Cerebellar cortex (tissue), 1 donor: Measurements from ENCODE around the gene ALKBH5.
"Not testable (repeated sequence)": the region's sequence is repeated elsewhere in the genome, so short reads cannot be mapped to it uniquely, and the experiment has no call there.

Experiments used
- DNase-seq: peaks from one replicate; pipeline ENCODE4 v3.0.0-alpha.2; 2015; ENCODE audit warnings: low spot score

The ALKBH5 gene

DNA sequence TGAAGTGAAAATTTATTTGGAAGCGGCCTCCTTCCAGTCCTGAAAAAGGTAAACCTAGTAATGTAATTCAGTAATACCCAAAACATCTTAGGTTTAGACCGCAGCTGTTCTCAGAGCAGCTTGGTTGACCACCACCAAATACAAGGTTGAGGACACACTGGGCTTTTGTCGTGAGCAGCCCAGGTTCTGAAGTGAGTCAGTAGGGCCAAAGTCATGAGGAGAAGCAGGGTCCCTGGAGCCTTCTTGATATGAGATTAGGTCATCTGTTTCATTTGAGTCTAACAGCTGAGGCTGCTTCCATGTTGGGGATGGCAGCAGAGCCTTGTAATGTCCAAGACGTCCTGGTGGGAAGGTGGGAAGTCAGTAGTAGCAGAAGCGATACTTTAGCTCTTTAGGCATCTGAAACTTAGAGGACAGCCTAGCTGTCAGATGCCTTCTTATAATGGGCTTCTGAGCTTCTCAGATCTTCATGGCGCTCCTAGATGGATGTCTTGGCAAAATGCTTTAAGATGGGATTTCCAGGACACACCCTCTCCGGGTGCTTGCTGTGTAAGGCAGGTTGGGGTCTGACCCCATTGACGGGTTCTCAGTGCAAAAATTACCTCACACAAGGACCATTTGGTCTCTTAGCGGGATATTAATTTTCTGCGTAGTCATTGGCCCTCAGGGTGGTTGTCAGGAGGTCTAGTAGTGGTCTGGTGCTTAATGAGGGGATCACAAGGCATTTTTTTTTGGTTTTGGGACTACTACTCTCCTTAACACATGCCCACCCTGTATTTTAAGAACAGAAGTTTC is 2.4 kb downstream of the ALKBH5 start:
- no peak for DNase-seq

- DNase-seq = no peak
Observed at GRCh38 chr17:18186627-18186982, 3.0 kb downstream of the ALKBH5 start.

GRCh38 chr17:18187226-18187625 is 3.6 kb downstream of the ALKBH5 start:
- DNase-seq = no peak

GRCh38 chr17:18187821-18188761 is 4.5 kb downstream of the ALKBH5 start:
- no peak for DNase-seq

GRCh38 chr17:18190628-18191235 is 7.1 kb downstream of the ALKBH5 start:
- no peak for DNase-seq

DNA sequence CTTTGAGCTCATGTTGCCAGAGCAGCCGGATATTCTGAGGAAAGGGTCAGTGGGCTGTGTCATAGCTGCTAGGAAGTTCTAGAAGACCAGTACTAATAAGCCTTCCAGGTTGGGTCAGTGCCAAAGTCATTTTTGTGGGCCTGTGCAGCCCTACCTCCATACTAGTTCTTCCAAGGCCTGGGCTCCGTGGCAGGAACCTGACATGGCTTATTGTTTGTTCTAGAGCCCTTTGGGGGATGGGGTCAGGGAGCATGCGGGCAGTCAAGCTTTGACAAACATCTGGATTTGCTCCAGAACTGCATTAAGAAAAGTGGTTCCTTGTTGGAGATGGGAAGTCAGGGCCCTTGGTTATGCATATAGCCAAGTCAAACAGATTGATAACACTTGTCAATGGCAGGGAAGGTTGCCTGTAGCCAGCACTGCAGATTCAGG is 7.6 kb downstream of the ALKBH5 start:
- DNase-seq = no peak

- DNase-seq = no peak
Observed at GRCh38 chr17:18191967-18192366, 8.3 kb downstream of the ALKBH5 start.

- DNase-seq = no peak
Observed at GRCh38 chr17:18194394-18194793, 10.8 kb downstream of the ALKBH5 start.

- DNase-seq = no peak
Observed at GRCh38 chr17:18194804-18195203, 11.2 kb downstream of the ALKBH5 start.

DNA sequence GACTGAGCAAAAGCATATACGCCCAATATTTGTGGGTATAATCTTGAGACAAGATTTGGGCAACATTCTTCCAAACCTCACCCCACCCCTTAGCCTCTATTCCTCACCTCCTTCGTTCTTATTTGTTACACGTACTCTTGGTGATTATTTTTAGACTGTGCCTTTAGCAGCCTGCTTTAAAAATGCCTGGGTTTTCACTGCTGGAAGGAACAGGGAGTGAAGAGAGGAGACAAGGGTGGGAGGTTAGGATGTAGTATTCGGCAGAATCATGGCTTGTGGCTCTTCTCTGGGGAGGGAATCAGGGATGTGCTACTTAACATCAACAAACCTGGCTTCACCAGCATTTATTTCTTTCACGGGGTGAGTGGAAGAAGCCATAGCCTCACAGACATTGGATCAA is 11.6 kb downstream of the ALKBH5 start:
- no peak for DNase-seq

GRCh38 chr17:18197535-18198194 is 14.0 kb downstream of the ALKBH5 start:
- no peak for DNase-seq

GRCh38 chr17:18198530-18198929 is 14.9 kb downstream of the ALKBH5 start:
- DNase-seq = no peak

DNA sequence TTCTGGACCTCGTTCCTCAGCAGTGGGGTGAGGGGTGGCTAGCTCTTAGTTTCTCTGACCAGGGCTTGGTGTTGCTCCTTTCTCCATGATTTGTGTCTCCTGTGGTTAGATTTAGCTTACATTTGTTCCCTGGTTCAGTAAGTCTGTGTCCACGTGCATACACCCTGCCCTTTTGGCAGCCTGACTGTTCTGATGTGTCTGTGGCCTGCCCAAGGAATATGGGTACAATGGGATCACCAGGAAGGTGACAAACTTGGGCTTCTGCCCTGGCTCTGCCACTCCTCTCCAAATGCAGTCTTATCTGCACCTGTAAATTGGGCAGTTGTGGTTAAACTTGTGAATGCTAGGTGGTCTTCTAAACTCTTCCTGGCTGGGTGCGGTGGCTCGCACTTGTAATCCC is 17.5 kb downstream of the ALKBH5 start:
- no peak for DNase-seq

DNA sequence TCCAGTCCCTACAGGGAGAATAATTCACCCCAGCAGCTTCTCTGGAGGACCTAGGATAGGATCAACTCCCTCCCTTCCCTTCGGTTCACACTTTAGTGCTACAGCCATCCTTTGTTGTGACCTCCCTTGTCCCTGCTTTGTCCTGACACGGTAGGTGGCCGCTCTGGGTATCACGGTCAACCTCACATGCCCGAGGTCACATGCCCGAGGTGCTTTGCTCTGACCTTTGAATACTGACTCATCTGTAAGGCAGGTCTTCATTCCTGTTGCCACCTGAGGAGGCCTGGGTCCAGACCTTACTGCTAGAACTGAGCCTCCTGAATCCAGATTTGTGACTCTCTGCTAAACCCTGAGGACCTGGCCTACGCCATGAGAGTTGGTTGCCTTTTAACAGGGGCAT is 19.7 kb downstream of the ALKBH5 start:
- no peak for DNase-seq

- peak; percentile 42 for DNase-seq
Observed at GRCh38 chr17:18205861-18206260, 22.2 kb downstream of the ALKBH5 start.

DNA sequence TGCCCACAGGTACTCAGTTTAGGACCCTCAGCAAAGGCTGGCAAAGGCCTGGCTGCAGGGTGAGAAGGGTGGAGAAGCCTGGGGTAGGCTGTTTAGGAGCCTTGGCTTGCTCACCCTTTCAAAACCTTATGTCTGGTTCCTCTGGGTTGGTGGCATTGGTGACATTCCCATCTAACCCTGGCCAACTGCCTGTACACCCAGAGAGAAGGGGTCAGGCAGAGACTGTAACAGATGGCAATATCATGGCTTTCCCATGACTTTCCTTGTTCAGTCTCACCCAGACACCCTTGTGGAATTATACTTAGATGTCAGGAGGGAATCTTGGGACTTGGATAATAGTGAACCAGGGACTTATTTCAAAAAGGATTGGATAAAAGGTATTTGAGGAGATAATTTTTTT is 23.3 kb downstream of the ALKBH5 start:
- peak; percentile 45 for DNase-seq

DNA sequence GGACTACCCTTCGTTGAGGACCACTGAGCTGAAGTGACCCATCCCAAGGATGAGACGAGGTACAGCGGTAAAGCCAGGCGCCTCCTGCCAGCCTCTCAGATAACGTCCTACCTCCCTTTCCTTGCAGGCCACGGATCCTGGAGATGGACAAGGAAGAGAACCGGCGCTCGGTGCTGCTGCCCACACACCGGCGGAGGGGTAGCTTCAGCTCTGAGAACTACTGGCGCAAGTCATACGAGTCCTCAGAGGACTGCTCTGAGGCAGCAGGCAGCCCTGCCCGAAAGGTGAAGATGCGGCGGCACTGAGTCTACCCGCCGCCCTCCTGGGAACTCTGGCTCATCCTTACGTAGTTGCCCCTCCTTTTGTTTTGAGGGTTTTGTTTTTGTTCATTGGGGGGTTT is 24.5 kb downstream of the ALKBH5 start:
- DNase-seq = no peak

DNA sequence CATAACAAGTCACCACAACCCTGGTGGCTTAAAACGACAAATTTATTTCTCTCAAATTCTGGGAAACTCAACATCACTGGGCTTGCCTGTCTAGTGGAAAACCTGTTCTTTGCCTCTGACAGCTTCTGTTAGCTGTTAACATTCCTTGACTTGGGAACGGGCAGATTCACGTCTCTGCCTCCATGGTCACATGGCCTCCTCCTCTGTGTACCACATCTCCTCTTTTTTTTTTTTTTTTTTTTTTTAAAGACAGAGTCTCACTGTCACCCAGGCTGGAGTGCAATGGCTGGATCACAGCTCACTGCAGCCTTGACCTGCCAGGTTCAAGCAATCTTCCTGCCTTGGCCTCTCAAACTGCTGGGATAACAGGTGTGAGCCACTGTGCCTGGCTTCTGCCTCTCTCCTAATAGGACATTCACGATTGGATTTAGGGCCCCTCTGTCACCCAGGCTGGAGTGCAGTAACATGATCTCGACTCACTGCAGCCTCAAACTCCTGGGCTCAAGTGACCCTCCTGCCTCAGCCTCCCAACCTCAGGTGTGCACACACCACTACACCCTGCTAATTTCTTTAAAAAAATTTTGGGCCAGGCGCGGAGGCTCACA is 30.1 kb downstream of the ALKBH5 start:
- no peak for DNase-seq

DNA sequence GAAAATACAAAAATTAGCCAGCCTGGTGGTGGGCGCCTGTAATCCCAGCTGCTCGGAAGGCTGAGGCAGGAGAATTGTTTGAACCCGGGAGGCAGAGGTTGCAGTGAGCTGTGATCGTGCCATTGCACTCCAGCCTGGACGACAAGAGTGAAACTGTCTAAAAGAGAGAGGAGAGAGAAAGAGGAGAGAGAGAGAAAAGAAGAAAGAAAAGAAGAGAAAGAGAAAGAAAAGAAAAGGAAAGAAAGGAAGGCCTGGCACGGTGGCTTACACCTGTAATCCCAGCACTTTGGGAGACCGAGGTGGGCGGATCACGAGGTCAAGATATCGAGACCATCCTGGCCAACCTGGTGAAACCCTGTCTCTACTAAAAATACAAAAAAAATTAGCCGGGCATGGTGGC is 33.3 kb downstream of the ALKBH5 start:
- DNase-seq = not testable (repeated sequence)

GRCh38 chr17:18217412-18218015 is 33.9 kb downstream of the ALKBH5 start:
- DNase-seq = peak; percentile 75

DNA sequence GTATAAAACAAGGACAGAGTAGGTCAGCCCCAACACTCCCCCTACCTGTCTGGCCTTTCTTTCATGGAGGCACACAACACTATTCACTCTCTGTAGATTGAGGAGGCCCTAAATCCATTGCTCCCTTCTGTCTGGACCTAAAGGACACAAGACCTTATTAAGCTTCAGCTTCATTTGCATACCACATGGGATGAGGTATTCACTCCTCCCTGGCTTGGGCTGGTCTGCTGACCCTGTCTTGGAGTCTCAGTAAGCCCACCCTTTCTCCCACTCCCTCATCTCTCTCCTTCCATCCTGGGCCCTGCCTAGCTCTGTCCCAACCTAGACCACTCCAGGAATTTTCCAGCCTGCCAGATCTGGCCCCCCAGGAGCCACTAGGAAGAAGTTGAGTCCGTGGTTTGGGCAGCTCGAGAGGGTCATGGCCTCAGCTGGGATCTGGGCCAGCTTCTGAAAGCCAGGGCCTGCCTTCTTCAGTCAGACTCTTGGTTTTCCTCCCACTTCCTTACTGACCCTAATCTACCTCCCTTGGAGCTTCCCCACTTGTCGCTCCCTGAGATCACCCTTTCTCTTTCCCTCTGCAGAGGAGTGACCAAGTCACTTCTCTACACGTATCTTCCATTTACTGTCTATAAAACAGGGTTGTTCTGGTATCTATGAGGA is 35.3 kb downstream of the ALKBH5 start:
- peak; percentile 27 for DNase-seq
